CD4-positive, alpha-beta T cell treated with Interferon alpha-2 for 1 hour (primary cell): ENCODE results near the gene TIAM2.

Experiments used
- DNase-seq, 2 donors: peaks; one replicate each; pipeline ENCODE4 v3.0.0-alpha.2; 2020 to 2022

TIAM2 gene

DNA sequence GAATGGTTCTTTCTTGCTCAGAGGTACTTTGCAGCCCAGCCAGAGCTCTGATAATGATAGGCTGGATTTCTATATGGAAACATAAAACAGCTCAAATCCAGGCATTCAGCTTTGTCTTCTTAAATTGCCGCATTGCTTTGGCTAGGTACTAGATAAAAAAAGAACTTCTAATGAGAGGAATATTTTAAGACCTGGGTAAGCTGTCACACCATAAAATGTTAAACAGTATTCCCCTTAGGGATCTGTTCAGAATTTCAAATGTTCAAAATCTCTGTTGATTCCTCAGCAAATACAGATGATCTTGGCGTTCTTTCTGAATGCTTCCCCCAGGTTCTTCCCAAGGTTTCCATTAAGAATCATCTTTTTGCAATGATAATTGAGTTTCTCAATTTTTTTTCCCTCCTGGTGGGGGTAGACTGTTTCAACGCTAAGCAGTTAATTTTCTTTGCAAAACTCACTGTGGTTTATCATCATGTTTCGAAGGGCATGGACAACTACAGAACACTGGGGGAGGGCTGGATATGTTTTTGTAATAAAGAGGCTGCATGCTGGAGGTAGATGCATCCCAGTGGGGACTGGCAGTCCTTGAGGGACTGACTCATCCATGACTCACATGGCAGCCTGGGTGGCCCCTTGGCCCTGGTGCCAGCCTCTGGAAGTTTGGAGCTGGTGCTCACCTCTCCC, 31.0 kb downstream of the TIAM2 start:
- no peak for DNase-seq

DNA sequence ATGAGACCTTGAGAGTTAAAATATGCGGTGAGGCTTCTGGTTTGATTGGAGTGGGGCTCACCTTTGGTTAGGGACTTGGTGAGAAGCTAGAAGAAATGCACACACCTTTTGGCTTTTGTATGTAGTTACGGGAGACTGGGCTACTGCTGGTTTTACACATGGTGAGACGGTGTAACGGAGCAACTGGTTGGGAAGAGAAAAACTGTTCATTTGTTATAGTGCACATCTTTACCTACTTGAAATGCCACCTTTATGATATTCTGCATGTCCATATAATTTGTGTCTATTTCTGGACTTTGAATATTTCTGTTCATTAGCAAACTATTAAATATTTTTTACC, 31.6 kb downstream of the TIAM2 start:
- no peak for DNase-seq

DNA sequence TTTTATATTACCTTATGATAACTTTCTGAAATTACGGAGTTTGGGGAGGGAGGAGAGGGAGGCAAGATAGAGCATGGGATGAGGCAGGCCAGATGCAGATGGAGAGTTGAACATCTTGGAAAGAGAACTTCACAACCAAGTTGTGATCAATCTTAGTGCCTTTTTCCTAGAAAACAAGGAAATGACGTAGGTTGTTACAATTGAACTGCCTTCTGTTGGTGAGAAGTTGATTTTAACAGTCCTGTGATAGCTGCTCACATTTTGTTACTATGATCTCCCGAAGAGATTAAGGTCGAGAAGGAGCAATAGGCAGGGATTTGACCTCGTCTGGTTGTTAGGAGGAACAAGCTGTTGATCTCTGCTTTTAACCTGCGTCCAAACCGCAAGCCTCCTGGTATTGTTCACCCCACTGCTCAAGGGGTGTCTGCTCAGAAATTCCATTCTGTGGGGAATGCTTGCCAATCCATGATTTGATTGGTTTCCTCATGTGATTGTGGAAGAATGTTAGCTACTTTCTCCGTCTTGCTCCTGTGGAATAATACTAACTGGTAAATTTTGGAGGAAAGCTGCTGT, 35.1 kb downstream of the TIAM2 start:
- DNase-seq: no peak

DNA sequence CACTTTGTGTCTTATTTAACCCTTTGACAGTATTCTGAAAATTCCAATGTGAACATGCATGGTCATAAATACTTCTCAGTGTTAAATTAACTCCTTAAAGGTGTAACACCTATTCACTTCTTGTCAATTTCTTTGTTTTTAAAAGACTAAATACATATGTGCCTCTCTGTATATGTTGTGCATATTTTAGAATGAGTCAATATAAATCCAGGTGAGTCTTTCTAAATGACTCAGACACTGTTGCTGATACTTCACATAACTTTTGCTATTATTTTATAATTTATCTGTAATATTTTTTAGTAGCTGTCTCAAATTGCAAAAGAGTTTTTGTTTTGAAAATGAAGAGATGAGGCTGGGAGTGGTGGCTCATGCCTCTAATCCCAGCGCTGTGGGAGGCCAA, 36.0 kb downstream of the TIAM2 start:
- DNase-seq: no peak

DNA sequence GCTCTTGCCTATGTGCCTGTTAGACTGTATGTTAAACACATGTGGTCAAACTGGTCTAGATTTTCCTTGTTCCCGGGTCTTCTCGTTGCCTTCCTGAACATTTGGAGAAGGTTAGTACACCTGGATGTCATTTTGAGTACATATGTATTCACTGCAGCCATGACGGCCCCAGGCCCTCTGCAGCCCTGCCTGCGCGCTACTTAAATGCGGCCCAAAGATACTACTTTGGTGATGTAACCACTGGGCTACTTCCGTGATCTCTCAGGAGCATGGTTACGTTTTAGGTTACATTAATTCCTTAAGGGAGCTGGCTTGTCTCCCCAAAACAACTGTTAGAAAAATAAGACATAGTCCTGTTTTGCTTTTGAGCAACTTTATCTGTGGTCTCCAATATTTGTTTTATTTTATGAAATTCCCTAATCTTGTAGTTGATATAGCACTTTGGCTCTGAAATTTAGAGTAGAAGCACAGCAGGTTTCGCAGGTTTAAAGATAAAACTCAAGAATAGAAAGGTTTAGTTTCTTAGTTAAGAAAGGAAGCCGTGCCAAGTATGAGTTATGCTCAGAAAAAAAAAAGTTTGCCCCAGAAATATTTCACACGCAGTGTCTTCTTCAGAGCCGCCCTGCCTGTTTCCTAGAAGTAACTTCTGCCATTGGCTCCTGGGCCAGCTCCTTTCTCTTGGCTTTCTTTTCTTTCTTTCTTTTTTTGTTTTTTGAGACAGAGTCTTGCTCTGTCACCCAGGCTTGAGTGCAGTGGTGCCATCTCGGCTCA, 38.1 kb downstream of the TIAM2 start:
- no peak for DNase-seq

DNA sequence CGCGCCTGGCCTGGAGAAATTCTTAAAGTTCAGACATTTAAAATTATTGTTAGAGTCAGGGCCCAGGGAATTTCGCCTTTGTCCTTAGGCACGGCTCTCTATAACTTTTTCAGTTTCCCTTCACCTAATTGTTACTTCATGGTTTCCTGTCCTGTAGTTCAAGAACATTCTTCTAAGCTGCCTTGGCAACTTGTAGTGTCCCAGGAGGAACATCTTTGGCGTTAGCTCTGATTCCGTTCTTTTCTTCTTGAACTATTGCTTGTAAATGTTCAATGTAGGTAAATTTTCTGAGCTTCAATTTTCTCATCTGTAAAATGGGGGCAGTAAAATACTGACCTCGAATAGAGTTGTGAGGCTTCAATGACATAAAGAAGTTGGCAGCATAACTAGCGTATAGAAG, 41.8 kb downstream of the TIAM2 start:
- no peak for DNase-seq

DNA sequence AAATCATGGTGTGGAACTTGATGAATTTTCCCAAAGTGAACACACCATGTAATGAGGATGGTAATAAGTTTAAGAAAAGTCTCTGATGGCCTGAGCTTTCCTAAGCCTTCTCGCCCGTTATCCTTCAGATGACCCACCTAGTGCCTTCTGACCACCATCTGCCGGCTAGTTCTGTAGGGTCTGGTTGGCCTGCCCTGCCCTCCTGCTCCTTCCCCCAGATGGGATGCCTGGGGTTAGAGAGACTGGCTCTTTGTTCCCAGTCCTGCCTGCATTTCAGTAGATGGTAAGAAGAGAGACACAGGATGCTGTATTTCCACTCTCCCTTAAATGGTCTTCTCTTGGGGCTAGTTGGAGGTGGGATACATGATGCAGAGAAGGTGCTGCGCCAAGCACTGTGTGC, 43.0 kb downstream of the TIAM2 start:
- DNase-seq: no peak

DNA sequence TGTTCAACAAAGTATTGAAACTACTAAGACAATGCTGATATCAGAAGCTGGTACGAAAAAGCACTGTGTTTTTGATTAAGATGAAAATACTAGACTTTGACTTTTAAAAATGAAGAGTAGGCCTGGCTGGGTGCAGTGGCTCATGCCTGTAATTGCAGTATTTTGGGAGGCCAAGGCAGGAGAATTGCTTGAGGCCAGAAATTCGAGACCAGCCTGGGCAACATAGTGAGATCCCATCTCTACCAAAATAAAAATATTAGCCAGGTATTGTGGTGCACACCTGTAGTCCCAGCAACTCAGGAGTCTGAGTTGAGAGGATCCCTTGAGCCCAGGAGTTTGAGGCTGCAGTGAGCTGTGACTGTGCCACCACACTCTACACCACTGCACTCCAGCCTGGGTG, 43.4 kb downstream of the TIAM2 start:
- DNase-seq: no peak

DNA sequence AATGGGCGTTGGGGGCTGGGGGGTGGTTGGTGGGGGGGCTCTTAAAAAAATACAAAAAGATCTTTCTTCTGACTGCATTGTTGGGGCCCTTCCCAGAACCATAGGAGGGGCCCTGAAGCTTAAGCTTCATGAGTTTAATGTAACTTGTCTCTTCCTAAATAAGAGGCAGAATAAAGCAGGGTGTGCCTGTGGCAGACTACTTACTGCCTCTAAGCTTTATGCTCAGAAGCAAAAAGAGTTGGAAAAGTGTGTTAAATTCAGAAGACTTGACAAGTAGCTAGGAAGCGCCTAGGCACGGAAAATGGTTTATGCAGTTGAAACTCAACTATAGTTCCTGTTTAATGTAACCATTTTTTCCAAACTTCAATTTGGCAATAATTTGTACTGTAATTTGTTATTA, 44.5 kb downstream of the TIAM2 start:
- DNase-seq: no peak

DNA sequence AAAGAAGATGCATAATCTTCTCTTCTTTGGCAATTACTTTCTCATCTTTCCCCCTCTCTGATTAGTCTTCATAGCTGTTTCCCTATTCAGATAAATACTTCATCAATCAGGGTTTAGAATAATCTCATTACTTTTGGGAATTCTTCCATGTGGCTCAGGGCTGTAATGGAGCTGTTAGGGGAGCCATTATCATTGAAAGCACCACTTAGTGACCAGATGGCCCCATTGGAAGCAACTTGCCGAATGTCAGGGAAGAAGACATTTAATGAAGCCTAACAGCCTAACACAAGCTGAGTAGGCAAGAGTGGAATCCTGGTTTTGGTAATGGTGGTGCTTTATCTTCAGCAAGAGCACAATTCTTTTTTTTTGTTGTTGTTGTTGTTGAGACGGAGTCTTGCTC, 45.0 kb downstream of the TIAM2 start:
- DNase-seq: no peak

DNA sequence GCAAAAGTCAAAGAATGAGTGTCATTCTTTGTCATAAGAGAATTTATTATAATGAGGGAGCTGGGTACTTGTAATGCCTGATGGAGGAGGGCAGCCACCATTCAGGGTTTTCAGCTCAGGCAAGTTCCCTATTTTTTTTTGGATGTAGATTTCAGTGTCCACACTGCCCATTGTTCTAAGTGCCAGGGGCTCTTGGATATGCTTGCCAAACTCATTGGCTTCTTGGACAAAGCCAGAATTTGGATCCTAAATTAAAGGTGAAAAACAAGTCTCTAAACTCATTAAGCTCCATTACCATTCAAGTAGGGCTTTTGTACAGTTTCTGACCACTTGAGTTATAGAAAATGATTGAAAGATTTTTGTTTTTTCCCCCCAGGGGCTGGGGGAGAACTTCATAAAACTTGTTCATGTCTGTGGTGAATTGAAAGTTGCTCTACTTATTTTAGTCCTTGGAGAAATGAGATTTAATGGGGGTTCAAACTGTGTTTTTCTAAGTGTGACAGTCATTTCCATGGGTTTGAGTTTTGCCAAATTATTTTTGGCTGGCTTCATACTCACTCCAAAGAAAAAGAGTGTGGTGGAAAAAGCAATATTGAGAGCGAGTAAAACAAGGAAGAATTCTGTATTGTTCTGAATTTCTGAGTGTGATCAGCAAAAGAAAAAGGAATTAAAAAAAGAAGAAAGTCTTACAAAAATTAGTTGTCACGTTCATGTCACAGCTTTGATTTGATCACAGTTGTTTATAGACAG, 46.0 kb downstream of the TIAM2 start:
- no peak for DNase-seq

DNA sequence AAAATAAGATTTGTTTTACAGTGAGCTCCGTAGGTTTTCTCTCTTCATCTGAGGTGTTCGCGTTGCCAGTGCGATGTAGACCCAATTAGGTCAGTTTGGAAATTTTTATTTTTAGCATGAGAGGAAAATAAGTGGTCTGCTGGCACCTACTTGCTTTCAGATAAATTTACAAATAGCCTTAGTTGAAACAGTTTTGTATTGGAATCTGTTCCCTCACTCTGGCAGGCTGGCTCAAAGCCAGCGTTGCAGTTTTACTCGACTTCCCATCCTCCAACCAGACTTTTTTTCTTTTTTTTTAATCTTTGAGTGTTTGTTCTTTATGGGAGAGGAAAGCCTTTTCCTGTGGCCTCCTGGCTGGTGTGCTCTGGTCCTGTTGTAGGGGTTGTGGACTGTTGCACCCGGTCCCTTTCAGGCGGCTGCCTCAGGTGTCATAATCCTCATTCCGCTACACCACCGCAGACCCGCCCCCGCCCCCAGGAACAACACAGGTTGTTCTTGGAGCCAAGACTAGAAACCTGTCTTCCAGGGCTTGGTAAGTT, 46.7 kb downstream of the TIAM2 start:
- DNase-seq: no peak

DNA sequence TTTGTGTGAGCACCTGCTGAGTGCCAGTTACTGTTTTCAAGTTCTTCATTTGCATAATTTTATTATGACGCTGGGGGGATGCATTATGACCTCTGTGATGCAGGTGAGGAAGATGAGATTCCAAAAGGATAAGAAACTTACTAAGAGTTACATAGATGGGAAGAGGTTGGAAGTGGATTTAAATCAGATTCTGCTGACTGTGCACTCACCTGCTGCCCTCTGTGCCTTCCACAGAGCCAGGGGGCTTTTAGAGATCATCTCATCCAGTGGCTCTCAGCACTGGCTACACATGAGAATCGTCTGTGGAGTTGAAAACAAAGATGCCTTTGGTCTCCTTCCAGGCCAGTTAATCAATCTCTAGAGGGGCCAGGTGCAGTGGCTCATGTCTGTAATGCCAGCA, 47.9 kb downstream of the TIAM2 start:
- no peak for DNase-seq

DNA sequence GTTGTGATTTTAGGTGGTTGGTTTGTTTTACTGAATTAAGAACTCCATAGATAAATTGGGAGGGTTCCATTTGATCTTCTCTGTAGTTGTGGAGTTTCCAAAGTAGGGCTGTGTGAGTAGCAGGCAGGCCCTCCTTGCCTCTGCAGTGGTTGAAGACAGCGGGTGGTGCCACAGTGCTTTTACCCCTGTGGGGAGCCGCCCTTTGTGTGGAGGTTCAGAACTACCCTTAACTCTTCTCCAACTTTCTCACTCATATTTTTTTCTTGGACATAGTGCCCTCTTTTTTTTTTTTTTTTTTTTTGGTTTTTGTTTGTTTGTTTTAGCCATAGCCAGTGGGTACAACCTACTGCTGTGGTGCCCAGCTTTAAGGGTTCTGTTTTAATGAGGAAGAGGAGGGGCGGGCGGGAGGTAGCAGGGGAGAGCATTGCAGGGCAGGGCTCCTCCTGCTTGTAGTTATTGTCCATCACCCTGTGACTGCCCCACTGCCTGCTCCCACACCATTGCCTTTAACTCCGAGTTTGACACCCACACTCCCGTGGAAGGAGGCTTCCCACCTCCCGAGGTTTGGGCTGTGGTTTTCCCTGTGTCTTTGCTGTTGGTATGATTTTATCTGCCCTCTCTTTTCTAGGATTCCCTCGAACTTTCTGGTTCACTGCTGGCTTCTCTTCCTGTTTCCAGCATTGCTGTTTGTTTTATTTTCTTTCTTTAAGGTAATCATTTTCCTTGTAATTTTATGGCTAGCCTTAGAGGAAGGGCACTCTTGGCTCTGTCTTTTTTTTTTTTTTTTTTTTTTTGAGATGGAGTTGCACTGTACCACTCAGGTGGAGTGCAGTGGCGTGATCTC, 50.7 kb downstream of the TIAM2 start:
- no peak for DNase-seq

DNA sequence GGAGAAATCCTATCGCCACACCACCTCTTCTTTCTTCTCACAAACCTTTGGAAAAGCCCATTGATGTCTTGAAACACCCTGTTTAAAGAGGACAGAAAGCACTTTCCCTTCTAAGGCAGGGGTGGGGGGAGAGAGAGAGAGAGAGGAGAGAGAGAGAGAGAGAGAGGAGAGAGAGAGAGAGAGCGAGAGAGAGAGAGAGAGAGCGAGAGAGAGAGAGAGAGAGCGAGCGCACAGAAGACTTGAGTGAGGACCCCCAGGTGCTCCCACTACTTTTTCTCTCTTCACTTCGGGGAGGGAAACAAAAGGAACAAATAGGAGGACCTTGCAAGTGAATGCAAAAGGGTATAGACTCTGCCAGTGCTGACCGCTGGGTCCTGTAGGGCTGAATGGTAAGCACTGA, 52.4 kb downstream of the TIAM2 start:
- no peak for DNase-seq

DNA sequence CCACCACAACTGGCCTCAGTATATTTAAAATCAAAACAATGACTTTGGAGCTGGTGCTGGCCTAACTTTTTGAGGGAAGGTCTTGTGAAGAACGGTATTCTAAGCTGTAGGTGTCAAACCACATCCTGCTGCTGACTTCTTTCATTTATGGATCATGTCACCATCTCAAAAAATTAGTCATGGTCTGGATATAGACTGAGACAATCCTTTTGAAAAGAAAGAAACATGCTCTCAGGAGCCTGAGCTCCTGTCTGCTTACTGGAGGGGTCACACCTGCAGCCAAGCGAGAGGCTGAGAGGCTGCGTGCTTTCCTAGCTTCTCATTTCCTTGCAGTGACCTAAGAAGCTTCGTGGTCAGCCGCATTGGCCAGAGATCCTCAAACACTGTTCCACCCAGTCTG, 55.2 kb downstream of the TIAM2 start:
- peak in 1 of 2 donors; percentile 37 for DNase-seq

DNA sequence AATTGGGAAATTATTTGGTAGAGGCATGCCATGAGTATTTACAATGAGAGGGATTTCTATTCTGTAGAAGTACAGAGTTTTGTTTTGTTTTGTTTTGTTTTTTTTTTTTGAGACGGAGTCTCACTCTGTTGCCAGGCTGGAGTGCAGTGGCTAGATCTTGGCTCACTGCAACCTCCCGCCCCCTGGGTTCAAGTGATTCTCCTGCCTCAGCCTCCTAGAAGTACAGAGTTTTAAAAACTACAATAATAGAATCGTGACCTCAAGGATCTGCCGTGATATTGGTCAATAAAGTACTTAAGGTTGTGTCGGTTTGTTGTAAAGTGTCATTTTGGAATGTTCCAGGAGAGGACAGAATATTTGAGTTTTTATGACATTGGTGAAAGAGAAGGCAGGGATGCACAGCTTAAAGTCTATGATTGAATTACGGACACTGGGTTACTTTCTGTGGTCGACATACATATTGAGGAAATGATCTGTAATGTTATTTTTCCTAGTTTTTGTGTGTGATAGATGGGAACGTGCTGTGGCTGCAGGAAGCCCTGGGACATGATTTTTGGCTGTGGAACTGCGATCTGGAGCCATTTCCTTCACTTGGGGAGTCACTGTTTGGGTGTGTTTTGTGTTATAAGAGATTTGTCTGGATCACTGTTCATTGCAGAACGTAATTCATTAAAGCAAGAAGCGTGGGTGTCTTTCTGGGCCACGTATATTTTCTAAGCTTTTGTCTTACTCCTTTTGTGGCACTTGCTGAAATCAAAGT, 59.6 kb downstream of the TIAM2 start:
- DNase-seq: no peak

DNA sequence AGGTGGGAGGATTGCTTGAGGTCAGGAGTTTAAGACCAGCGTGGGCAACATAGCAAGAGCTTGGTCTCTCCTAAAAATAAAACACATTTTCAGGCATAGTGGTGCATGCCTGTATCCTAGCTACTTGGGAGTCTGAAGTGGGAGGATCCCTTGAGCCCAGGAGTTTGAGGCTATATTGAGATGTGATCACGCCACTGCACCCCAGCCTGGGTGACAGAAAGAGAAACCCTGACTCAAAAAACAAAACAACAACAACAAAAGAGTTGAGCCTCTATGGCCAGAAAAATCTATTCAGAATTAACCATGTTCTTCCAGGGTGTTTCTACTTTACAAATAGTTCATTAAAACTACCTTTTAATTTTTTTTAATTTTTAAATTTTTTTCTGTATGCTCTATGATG, 60.6 kb downstream of the TIAM2 start:
- no peak for DNase-seq

DNA sequence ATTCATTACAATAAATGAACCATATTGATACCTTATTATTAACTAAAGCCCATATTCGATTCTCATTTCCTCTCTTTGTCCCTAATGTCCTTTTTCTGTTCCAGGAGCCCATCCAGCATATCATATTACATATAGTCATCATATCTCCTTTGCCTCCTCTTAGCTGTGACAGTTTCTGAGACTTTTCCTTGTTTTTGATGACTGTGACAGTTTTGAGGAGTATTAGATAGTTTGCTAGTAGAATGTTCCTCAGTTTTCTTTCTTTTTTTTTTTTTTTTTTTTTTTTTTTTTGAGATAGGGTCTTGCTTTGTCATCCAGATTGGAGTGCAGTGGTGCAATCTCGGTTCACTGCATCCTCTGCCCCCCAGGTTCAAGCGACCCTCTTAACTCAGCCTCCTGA, 61.6 kb downstream of the TIAM2 start:
- DNase-seq: no peak

DNA sequence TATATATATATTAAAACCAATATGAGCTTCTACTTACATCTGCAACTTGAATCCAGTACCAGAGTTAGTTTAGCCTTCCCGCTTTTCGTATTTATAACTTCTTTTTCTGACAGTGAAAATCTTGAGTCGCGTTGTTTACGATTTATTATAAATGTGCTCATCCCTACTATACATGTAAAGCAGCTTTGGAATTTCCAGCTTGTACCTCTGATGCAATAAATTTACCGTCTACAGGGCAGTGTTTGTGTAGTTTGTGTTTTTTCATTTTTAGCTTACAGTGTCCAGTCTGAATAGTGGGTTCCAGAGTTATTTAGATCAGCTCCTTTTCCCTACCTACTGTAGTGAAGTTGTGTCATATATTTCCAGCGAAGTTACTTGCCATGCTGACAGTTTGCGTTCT, 66.3 kb downstream of the TIAM2 start:
- no peak for DNase-seq

DNA sequence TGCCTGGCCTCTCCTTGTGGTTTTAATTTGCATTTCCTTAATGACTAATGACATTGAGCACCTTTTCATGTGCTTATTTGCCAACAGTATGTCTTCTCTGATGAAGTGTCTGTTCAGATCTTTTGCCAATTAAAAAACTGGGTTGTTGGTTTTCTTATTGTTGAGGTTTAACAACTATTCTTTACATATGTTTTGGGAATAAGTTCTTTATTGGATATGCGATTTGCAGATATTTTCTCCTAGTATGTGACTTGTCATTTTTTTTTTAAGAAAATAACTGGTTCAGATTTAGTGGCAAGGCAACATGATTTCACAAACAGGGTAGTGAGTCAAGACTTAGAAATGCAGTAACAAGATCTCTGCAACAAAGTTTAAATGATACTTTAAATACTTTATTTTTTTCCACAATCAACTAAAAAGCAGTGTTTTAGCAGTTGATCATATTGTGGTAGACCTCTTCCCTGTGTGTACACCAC, 67.8 kb downstream of the TIAM2 start:
- no peak for DNase-seq

DNA sequence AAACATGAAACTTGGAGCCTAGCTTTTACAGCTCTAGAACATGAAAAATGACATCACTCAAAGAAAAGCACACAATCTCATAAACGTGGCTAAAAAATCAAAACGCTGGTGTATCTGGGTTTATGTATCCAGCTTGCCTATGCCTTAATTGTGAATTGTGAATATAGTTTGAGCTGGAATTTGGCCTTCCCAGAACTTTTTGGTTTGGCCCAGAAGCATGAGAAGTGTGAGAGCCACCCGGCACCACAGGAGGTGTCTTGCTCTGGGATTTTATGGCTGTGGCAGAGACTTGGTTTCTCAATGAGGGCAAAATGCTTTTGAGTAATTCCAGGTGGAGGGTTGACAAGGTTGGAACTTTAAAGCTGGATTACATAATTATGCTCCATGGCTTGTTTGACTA, 69.2 kb downstream of the TIAM2 start:
- DNase-seq: no peak
